ENCODE measurements around the gene HSDL2.
A peak's percentile ranks its signal among the peaks of the same experiment; 100 is the strongest.

Gene HSDL2

DNA sequence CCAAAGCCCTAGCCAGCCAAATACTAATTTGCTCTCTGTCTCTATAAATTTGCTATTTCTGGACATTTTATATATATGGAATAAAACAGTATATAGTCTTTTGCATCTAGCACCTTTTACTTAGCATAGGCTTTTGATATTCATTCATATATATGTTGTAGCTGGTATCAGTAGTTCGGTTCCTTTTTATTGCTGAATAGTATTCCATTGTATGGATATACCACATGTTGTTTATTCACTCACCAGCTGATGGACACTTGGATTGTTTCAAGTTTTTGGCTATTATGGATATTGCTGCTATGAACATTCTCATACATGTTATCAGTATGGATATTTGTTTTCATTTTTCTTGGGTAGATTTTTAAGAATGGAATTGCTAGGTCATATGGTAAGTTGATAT is 82.9 kb downstream of the HSDL2 start:
- no peak for FAIRE-seq

DNA sequence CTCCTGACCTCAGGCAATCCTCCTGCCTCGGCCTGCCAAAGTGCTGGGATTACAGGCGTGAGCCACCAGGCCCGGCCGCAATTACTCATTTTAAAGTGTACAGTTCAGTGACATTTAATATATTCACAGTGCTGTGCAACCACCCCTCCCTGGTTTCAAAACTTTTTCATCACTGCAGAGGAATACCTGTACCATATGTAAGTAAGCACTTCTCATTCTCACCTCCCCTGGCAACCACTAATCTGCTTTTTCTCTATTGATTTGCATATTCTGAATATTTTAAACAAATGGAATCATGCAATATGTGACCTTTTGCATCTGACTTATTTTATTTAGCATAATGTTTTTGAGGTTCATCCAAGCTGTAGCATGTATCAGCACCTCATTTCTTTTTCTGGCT is 85.4 kb downstream of the HSDL2 start:
- no peak for FAIRE-seq

DNA sequence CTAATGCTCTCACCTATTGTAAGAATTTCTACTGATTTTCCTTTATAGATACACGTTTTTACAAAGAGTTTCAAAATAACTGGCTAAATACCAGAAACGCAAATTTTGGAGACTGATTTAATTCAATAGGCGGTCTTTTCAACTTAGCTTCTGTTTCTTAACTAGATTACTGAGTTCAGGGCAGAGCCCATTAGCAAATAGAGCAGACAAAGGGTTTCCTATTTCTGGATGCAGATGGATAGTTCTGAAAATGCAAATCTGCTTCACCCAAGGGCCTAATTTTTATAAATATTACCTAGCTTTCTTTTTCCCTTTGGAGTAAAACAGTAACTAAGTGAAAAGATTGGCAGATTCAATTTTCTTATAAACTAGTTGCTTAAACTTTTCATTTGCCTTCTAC is 93.1 kb downstream of the HSDL2 start:
- FAIRE-seq, result no peak

DNA sequence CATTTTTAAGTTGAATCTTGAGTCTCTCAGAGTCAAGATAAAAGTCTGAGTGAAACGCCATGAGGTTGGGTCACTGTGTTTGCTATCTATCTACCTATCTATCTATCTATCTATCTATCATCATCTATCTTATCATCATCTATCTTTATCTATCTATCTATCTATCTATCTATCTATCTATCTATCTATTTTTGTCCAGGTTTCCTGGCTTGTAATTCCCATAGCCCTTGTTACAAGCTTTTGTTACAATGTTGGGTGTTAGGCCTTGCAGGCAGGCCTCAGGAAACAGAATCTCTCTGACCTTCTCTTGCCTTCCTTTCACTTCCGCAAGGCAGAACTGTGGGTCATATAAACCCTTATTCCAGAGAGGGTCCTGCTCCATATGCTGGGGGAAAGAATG is 94.1 kb downstream of the HSDL2 start:
- no peak for FAIRE-seq

DNA sequence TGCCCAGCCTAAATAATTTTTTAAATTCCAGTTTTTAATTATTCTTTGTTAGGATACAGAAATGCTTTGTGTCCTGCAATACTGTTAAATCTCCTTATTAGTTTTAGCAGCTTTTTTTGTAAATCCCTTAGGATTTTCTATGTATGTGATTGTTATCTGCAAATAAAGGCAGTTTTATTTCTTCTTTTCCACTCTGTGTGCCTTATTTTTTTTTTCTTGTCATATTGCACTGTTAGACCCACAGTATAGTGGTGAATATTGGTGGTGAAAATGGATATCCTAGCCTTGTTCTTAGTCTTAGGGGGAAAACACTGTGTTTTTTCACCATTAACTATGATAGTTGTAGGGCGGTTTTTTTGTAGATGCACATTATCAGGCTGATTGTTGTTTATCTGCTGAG is 95.4 kb downstream of the HSDL2 start:
- no peak for FAIRE-seq

DNA sequence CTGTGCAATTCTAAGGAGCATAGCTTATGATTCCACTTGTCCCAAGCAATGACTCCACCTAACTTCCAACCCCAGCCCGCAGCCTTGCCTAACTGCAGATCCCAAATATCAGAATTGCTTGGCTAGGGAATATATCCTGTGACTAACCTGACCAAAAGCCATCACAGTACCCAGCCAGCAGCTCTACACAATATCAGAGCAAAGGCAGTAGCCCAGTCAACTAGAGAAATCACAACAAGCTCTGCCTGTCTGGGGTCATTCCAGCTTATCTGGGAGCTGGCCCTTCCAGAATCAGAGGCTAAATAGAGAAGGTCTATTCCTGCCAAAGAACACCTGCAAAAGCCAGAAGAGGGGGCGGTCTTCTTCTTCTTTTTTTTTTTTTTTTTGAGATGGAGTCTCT is 97.4 kb downstream of the HSDL2 start:
- no peak for FAIRE-seq

DNA sequence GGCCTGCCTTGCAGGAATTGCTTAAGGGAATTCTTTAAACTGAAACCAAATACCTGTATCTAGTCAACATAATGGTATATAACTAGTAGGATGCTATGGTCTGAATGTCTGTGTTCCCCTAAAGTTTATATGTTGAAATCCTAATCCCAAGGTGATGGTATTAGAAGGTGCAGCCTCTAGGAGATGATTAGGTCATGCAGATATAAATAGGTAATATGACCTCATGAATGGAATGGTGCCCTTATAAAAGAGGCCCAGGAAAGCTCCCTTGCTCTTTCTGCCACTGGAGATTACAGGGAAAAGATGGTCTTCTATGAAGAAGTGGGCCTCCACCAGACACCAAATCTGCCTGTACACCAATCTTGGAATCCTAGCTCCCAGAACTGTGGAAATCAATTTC is 99.3 kb downstream of the HSDL2 start:
- FAIRE-seq, result no peak

DNA sequence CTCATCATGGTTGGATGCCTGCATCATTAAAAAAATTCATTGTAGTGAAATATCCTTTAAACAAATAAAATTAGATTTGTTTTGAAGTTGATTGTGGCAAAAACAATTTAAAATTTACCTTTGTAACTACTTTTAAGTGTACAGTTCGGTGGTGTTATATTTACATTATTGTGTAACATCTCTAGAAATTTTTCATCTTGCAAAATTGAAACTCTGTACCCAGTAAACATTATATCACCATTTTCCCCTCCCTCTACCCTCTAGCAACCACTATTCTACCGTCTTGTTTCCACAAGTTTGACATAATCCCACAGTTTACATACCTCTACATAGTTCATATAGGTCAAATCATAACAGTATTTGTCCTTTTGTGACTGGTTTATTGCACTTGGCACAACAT is 104.7 kb downstream of the HSDL2 start:
- no peak for FAIRE-seq

DNA sequence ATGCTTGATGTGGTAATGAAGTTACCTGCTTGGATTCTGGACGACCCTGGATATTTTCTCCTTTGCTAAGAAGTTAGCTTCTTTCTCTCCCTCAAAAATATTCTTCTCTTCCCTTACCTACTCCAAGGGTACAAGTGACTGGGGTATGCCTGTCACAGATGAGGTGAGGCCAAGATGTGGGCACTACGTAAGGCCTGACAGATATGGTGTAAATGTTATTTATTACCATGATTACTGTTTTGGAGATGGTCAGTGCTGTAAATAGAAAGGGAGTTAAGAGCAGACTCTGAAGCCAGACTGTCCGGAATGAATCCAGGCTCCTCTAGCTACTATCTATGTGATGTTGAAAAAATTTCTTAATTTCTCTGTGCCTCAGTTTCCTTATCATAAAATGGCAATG is 105.7 kb downstream of the HSDL2 start:
- no peak for FAIRE-seq

DNA sequence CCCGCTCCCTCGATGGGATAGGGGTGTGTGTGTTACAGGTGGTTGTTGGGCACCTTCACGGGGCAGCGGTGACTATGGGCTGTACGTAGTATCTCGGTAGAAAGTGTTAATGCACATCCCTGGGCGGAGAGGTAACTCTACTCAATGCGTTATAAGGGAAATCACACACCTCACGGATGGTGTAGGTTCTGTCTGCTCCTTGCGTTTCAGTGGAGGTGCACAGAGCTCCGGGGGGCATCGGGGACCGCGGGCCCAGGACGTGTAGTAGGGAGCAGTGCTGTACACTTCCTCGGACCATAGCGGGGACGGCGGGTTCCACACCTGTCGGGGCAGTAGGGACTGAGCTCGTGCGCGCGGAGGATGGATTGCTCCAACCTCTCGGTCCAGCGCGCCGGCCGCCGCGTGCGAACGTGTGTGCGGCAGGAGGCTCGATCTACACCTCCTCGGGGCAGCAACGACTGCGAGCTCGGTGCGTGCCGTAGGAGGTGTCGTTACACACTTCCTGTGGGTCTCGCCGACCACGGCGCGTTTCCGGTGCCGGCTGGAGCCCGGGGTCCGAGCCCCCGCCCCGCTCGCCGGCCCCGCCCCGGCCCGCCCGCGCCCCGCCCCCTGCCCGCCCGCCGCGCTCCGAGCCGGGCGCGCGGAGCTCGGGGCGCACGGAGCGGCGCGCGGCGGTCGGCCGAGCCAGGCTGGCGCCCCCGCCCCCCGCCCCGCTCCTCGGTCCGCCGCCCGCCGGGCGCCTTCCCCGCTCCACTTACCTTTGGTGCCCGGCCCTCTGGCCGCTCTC is 106.5 kb downstream of the HSDL2 start, which contains the start of gene KIAA1958:
Gene KIAA1958, plus strand, starts transcription at position 607 of the 787 bp plus-strand sequence. CDS start 87,254 bp downstream, outside the sequence.
- FAIRE-seq, result no peak

DNA sequence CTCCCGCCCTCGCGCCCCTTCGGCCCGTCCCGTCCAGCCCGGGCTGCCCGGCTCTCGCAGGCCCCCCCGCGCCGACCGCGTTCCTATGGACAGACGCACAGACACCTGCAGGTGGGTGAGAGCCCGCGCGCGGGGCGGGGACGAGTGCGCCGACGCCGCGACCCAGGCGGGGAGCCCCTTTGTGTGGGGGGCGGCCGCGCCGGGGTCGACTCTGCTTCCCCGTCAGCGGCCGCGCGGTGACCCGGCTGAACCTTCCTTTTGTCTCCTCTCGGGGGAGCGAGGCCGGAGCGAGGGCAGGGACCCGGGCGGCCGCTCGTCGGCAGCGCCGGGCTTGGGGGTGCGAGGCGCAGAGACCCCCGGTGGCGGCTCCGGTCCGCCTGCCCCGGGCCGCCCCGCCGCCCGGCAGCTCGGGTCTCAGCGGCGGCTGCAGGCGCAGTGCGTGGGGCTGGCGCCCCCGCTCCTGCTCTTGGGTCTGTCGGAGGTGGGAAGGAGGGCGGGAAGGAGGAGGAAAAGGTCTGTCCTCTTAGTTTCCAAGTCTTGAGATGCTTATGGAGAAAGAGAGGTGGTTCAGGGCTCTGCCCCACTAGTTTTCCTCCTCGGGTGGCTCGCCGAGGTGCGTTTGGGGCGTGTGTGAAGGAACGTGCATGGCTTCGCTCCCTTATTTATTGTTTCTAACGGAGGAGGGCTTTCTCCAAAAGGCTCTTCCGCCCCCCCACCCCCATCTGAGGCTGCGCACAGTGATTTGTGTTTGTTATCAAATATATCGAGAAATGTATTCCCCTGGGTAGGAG is 107.3 kb downstream of the HSDL2 start:
- no peak for FAIRE-seq

DNA sequence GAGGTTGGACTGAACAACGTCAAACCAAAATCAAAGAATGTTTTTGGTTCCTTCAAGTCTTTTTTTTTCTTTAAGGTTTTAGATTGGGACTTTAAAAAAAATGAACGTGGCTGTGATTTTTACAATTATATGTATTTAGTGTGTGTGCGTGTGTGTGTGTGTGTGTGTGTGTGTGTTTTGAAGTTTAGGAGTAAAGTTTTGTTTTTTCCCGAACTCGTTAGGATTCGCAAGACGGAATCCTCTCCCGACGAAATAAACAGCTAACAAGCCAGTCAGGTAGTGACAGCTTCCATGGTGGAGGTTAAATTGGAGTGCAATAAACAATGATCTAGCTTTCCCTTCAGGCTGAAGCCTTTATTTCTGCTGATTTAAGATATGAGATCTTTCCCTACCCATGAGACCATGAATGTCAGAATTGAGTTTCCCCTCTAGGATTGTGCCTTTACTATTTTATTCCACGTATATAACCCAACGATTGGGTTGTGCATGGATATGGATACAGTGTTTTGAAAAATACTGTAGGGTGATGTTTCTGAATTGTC is 108.0 kb downstream of the HSDL2 start:
- peak; percentile 26 for FAIRE-seq

DNA sequence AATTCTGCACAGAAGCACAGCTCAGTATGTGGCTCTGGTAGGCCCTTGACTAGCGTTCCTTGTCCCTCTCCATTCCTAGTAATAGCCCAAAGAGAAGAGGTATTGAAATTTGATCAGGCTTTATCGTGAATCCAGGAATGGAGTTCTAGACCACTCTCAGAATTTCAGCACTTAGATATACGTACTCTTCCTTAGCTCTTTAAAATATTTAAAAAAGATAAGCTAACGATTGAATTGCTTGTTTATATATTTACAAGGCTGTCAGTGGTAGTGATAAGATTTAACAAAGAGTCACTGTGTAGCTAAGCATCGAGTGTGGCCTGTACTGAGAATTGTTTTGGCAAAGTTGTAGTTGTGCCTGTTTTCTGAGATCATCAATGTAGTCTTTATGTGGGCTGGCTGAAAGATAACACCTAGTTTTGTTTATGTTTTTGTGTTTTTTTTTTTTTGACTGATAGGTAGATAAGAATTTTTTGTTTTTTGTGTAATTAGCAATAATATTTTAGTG is 109.2 kb downstream of the HSDL2 start:
- no peak for FAIRE-seq

DNA sequence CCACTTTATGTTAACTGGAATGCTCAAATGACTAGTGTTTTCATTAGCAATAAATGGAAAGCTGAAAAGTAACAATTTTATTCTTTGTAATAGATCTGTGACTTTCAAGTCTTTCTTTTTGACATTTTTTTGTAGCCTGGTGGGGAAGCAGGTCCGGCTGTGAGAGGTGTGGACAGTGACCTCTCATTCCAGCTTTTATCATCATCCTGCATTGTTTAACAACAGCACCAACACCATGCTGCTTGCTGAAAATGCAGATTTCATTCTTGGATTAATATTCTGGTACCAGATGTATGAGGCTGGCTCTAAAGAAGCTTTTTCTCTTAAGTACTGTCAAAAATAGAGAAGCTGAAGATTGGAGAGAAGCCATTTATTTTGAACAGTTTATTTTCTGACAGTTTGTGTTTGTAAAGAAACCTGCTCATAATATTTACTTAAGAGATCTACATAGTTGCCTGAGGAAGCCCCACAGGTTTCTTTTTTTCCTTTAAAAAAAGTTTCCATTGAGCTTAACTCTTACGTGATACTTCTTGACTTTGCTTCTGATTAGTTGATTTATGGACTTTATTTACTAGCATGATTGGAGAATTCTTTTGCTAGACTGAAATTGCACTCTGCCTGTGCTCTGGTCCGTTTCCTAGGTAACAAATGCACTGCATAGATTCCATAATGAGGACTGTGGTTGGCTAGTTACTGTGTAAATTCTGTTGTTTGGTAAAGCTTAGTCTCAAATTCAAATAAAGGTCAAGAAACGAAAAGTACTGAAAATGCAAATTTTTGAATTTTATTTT is 110.2 kb downstream of the HSDL2 start:
- FAIRE-seq, result no peak

DNA sequence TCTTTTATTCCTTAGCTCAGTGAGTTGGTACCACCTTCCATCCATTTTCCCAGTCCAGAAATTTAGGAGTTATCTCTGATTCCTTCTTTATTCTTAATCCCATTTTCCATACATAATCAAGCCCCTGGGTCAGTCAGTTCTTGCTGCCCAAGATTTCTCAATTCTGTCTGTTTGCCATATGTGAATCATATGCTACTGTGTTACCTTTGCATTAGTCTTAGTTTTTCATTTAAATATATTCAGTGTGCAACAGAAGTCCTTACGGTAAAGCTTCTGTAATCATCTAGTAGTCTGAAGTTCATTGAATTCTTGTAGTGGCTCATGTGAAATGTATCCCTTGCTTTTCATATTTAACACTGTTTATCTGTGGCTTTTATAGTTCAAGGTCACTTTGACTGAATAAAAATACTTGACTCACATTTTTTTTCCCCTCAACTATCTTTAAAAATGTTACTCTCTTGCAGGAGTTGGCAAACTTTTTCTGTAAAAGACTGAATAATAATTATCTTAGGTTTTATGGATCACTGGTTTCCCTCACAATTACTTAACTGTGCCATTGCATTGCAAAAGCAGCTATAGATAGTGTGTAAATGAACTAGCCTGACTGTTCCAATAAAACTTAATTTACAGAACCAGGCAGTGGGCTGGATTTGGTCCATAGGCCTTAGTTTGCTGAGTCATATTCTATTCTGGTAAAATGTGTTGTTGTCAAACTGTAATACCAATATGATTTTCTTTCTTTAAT is 113.7 kb downstream of the HSDL2 start:
- FAIRE-seq, result peak; percentile 90

DNA sequence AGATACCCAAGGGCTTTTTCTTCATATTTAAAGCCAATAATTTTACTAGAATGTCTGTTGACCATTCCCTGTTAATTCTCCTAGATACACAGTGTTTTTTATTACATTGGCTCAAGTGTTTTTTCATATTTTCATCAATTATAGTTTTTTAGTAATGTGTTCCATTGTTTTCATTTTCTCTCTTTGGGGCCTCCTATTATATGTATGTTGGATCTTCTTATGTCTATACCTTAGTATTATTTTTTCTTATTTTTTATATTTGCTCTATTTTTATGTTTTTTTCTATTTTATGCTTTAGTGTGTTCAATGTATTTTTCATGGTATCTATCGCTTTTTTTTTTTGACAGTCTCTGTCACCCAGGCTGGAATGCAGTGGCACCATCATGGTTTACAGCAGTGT is 114.2 kb downstream of the HSDL2 start:
- no peak for FAIRE-seq

DNA sequence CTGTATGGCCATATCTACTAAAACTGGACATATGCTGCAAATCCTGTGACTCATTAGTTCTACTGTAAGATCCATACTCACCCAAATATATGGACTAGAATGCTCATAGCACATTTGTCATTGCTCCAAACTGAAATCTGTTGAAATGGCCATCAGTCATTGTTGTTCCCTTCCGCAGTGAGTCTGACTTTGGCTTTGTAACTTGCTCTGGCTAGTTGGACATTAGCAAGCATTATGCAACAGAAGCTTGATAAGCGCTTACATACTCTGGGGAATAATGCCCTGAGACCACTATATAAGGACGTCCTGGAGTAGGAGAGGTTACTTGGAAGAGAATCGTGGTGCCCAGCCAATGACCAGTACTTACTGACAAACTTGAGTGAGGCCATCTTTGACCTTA is 115.7 kb downstream of the HSDL2 start:
- FAIRE-seq, result no peak

DNA sequence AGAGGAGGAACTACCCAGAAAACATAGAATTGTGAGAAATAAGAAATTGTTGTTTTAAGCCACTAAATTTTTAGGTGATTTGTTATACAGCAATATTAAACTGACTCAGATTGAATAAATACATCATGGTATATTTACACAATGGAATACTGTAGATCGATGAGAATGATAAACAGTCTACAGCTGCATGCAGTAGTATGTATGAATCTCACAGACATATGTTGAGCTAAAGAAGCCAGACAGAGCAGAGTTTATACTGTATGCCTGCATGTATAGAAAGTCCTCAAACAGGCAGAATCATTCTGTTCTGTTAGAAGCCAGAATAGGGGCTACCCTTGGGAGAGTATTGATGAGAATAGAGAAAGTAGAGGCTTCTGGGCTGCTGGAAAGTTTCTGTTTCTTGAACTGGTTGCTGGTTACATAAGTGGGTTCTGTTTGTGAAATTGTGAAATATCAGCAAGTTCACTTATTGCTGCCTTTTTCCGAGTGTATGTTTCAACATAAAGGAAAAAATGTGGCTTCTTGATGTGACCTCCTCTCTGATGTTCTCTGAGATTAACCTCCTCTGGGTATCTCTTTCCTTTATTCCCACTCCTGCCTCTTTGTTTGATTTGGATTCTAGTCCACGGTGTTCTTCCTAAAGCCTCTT is 116.3 kb downstream of the HSDL2 start:
- no peak for FAIRE-seq

DNA sequence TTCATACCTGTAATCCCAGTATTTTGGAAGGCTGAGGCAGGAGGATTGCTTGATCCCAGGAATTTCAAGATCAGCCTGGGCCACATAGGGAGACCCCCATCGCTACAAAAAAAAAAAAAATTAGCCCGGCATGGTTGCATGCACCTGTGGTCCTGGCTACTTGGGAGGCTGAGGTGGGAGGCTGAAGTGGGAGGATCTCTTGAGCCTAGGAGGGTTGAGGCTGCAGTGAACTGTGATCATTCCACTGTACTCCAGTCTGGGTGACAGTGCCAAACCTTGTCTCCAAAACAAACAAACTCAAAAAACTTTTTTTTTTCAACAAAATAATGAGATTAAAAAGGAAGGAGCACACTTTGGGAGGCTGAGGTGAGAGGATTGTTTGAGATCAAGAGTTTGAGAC is 120.9 kb downstream of the HSDL2 start:
- FAIRE-seq, result no peak

DNA sequence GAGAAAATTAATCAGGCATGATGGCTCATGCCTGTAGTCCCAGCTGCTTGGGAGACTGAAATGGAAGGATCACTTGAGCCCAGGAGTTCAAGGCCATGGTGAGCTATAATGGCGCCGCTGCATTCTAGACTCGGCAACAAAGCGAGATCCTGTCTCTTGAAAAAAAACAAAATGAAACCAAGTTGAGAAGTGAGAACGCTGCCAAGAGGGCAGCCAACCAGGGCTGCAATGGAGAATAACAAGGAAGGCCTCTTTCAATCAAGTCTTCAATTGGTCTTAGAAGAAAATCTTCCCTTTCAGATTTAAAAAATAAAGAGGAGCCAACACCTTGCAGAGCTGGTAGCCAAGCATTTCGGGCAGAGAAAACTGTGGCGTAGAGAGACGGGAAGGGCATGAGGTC is 121.4 kb downstream of the HSDL2 start:
- no peak for FAIRE-seq

DNA sequence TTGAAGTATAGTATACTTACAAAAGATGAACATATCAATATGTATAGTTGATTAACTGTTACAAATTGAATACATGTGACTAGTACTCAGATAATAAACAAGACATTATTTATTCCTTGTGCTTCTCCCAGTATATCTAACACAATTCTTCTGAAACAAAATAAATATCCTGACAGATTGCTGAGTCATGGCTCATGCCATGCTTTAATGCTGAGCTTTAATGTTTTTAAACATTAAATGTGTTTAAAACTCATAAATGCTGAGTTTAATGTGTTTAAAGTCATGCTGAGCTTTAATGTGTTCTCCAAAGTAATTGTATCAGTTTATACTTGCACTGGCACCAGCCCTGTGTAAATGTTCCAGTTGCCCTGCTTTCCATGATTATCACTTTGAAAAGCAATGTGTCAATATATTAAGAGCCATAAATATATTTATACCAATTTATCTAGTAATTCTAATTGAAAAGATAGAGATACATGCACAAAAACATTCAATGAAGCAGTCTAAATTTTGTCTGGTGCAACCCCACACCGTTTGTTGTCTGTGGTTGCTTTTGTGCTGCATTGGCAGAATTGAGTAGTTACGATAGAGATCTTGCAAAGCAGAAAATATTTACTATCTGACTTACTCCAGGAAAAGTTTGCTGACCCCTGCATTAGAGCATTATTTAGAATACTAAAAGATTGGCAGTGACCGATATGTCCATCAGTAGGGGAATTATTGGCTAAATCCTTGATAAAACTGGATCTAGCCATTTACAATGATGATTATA is 122.5 kb downstream of the HSDL2 start:
- no peak for FAIRE-seq
